Neutrophil (primary cell): ENCODE measurements around the gene RFC4.
"Not testable (repeated sequence)": the region's sequence is repeated elsewhere in the genome, so short reads cannot be mapped to it uniquely, and the experiment has no call there.

ENCODE experiments used
- H3K27ac ChIP-seq: fragments of 200-600 bp; sonication (generic); 2 replicates; pipeline ENCODE4 v1.5.1; 2016; ENCODE audit warnings: mild to moderate bottlenecking, moderate library complexity
- H3K27me3 ChIP-seq: fragments of 200-600 bp; sonication (generic); 2 replicates; pipeline ENCODE4 v1.6.0; 2016; ENCODE audit warnings: mild to moderate bottlenecking
- H3K36me3 ChIP-seq: fragments of 200-600 bp; sonication (generic); 2 replicates; pipeline ENCODE4 v1.5.1; 2017
- H3K4me1 ChIP-seq, 2 experiments: fragments of 200-600 bp in 1 of 2; sonication (generic) in 1 of 2; 1 replicate in 1 of 2; 2 replicates in 1 of 2; pipeline versions ENCODE4 v1.5.1 to v1.6.1; 2013 to 2016; ENCODE audit warnings: low read depth in 1 of 2, low read length in 1 of 2, mild to moderate bottlenecking in 1 of 2, moderate library complexity in 1 of 2; ENCODE audit not compliant: control insufficient read depth in 1 of 2, insufficient read depth in 1 of 2
- H3K4me3 ChIP-seq, 2 experiments: fragments of 200-600 bp in 1 of 2; sonication (generic) in 1 of 2; 1 replicate in 1 of 2; 2 replicates in 1 of 2; pipeline ENCODE4 v1.5.1; 2013 to 2016; ENCODE audit warnings: low read depth in 1 of 2, low read length in 1 of 2, mild to moderate bottlenecking in 1 of 2, moderate library complexity in 1 of 2
- H3K9me3 ChIP-seq: fragments of 200-600 bp; sonication (generic); 2 replicates; pipeline ENCODE4 v1.5.1; 2016
- CTCF ChIP-seq: fragments of 200-600 bp; sonication (generic); IDR thresholded peaks from 2 replicates; pipeline ENCODE4 v1.5.1; 2016; ENCODE audit warnings: antibody characterized with exemption

RFC4 gene

GRCh38 chr3:186815435-186815834, 9.2 kb upstream of the RFC4 start:
- Histone ChIP-seq H3K4me3 (no peak overlapping the region), H3K9me3 (no peaks in the 10 kb centered on the region), H3K27me3 (no peaks in the 10 kb centered on the region), H3K36me3 (no peaks in the 10 kb centered on the region), H3K27ac (peak overlapping the region; percentile 2), H3K4me1 (peaks cover 9 to 11% of the 10 kb centered on the region in 2 experiments)
- no peak for TF ChIP-seq CTCF

GRCh38 chr3:186814100-186814499, 7.8 kb upstream of the RFC4 start:
- peaks cover 9 to 11% of the 10 kb centered on the region in 2 experiments for H3K4me1 ChIP-seq
- no peaks in the 10 kb centered on the region for H3K27me3 ChIP-seq
- H3K36me3 ChIP-seq, result no peaks in the 10 kb centered on the region
- no peak overlapping the region for H3K4me3 ChIP-seq
- H3K9me3 ChIP-seq, result no peaks in the 10 kb centered on the region
- H3K27ac ChIP-seq, result no peak overlapping the region
- TF ChIP-seq CTCF, result no peak

- H3K36me3 ChIP-seq, H3K27ac ChIP-seq, H3K9me3 ChIP-seq, H3K27me3 ChIP-seq, H3K4me3 ChIP-seq: not testable (repeated sequence)
- H3K4me1 ChIP-seq, result peaks cover 15 to 17% of the 10 kb centered on the region in 2 experiments
These were observed 5.0 kb upstream of the RFC4 start for GRCh38 chr3:186811313-186811712.

GRCh38 chr3:186810336-186810996, 4.2 kb upstream of the RFC4 start:
- Histone ChIP-seq H3K9me3 (no peaks in the 10 kb centered on the region), H3K27me3 (no peaks in the 10 kb centered on the region), H3K4me3 (no peak overlapping the region), H3K27ac (no peak overlapping the region), H3K4me1 (peaks cover 17 to 21% of the 10 kb centered on the region in 2 experiments), H3K36me3 (no peaks in the 10 kb centered on the region)
- TF ChIP-seq CTCF, result no peak

- H3K4me1 ChIP-seq, result peaks cover 13 to 16% of the 10 kb centered on the region in 2 experiments
- peak overlapping the region in 1 of 2 experiments; percentile 96 for H3K4me3 ChIP-seq
- no peaks in the 10 kb centered on the region for H3K9me3 ChIP-seq
- no peak for TF ChIP-seq CTCF
- no peaks in the 10 kb centered on the region for H3K36me3 ChIP-seq
- peak overlapping the region; percentile 84 for H3K27ac ChIP-seq
- H3K27me3 ChIP-seq, result no peaks in the 10 kb centered on the region
These were observed 949 bp upstream of the RFC4 start for GRCh38 chr3:186807231-186807630.

GRCh38 chr3:186803447-186803846, 2.8 kb downstream of the RFC4 start:
- H3K4me1 ChIP-seq, result peaks cover 13 to 16% of the 10 kb centered on the region in 2 experiments
- not testable (repeated sequence) for H3K4me3 ChIP-seq, H3K36me3 ChIP-seq, H3K27me3 ChIP-seq, H3K27ac ChIP-seq, H3K9me3 ChIP-seq
